ENCODE results near the gene MTA1.

Gene MTA1

DNA sequence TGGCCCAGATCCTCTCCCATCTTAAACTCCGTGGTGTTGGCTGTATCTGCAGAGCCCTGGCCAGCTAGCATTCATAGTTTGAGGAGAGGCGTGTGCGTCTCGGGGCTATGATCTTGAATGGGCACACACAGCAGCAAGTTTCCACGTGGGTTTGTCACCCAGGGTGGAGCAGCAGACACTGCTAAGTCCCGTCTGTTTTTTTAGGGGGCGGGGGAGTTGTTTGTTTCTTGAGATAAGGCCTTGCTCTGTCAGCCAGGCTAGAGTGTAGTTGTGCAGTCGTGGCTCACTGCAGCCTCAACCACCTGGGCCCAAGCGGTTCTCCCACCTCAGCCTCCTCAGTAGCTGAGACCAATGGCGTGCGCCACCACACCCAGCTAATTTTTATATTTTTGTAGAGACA is 41.4 kb upstream of the MTA1 start:
- H3K27ac ChIP-seq = no peak overlapping the region
- no peaks in the 10 kb centered on the region for H3K9me3 ChIP-seq
- intact Hi-C loops (cut with DNase I; ENCODE audit: low total_unique reads) = no loop called here
- no peaks in the 10 kb centered on the region for H3K27me3 ChIP-seq
- H3K4me3 ChIP-seq = no peak overlapping the region
- DNase-seq = no peak
- TF ChIP-seq, protein P1, sequence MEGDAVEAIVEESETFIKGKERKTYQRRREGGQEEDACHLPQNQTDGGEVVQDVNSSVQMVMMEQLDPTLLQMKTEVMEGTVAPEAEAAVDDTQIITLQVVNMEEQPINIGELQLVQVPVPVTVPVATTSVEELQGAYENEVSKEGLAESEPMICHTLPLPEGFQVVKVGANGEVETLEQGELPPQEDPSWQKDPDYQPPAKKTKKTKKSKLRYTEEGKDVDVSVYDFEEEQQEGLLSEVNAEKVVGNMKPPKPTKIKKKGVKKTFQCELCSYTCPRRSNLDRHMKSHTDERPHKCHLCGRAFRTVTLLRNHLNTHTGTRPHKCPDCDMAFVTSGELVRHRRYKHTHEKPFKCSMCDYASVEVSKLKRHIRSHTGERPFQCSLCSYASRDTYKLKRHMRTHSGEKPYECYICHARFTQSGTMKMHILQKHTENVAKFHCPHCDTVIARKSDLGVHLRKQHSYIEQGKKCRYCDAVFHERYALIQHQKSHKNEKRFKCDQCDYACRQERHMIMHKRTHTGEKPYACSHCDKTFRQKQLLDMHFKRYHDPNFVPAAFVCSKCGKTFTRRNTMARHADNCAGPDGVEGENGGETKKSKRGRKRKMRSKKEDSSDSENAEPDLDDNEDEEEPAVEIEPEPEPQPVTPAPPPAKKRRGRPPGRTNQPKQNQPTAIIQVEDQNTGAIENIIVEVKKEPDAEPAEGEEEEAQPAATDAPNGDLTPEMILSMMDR (IDR thresholded peaks at IDR 0.05) = no peak
- H3K4me1 ChIP-seq = no peaks in the 10 kb centered on the region
- peaks cover 12 to 42% (median 42%) of the 10 kb centered on the region in 3 donors for H3K36me3 ChIP-seq

DNA sequence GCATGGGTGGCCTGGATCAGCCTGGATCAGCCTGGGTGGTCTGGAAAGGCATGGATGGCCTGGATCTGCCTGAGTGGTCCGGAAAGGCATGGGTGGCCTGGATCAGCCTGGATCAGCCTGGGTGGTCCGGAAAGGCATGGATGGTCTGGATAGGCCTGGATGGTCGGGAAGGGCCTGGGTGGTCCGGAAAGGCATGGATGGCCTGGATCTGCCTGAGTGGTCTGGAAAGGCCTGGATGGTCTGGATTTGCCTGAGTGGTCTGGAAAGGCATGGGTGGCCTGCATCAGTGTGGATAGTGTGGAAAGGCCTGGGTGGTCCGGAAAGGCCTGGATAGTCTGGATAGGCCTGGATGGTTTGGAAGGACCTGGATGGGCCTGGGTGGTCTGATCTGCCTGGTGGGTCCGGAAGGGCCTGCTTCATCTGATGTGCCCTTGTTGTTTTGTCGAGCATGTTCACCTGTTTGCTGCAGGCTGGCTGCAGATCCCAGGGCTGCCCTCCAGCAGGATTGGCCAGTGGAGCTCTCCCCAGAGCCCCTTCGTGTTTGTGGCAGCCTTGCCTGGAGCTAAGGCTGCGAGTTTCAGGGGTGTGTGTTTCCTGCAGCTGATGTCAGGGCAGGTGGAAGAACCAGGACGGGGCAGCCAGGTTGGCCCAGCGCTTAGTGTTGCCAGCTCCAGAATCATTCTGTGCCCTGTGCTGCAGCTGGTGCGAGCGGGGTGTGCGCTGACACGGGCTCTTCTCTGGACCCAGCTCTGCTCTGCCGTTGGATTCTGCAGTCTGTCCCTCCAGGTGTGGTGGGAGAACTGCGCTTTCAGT is 40.5 kb upstream of the MTA1 start:
- peaks cover 18 to 50% (median 50%) of the 10 kb centered on the region in 3 donors for H3K36me3 ChIP-seq
- H3K4me1 ChIP-seq = no peaks in the 10 kb centered on the region
- H3K27ac ChIP-seq = no peak overlapping the region
- DNase-seq = no peak
- H3K4me3 ChIP-seq = no peak overlapping the region
- no peaks in the 10 kb centered on the region for H3K27me3 ChIP-seq
- TF ChIP-seq, protein P1 (IDR thresholded peaks at IDR 0.05) = no peak
- H3K9me3 ChIP-seq = no peaks in the 10 kb centered on the region
- intact Hi-C loops (cut with DNase I; ENCODE audit: low total_unique reads) = no loop called here

DNA sequence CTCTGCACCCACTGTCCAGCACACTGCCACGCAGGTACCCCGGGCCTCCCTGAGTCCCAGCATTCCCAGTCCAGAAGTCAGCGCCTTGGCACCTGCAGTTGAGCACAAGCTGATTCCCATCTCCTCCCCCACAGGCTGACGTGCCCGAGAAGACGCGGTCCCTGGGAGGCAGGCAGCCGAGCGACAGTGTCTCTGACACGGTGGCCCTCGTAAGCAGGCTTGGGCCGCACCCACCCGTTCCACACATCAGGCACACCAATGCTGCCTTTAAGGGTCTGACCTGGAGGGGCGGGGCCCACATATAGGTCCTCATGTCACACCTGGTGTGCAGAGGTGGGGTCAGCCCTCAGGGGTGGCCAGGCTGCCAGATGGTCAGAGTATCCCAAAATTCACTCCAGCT is 39.7 kb upstream of the MTA1 start:
- H3K27me3 ChIP-seq = no peaks in the 10 kb centered on the region
- H3K9me3 ChIP-seq = no peaks in the 10 kb centered on the region
- intact Hi-C loops (cut with DNase I; ENCODE audit: low total_unique reads) = no loop called here
- no peaks in the 10 kb centered on the region for H3K4me1 ChIP-seq
- H3K36me3 ChIP-seq = peaks cover 24 to 59% (median 58%) of the 10 kb centered on the region in 3 donors
- TF ChIP-seq, protein P1 (IDR thresholded peaks at IDR 0.05) = no peak
- H3K4me3 ChIP-seq = no peak overlapping the region
- H3K27ac ChIP-seq = no peak overlapping the region
- DNase-seq = no peak

DNA sequence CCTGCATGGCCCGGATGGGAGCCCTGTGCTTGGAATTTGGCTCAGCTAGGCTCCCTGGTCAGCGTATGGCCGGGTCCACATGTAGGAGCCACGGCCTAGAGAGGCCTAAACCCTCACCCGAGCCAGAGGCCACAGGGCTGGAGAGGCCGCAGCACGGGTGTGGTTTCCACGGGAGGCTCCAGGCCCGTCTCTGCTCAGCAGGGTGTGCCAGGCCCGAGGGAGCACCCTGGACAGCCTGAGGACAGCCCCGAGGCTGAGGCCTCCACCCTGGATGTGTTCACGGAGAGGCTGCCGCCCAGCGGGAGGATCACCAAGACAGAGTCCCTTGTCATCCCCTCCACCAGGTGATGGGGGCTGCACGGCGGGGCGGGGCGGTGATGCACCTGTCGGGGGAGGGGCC is 38.9 kb upstream of the MTA1 start:
- intact Hi-C loops (cut with DNase I; ENCODE audit: low total_unique reads) = no loop called here
- Histone ChIP-seq H3K36me3 (peaks cover 29 to 67% (median 65%) of the 10 kb centered on the region in 3 donors), H3K27ac (no peak overlapping the region)

DNA sequence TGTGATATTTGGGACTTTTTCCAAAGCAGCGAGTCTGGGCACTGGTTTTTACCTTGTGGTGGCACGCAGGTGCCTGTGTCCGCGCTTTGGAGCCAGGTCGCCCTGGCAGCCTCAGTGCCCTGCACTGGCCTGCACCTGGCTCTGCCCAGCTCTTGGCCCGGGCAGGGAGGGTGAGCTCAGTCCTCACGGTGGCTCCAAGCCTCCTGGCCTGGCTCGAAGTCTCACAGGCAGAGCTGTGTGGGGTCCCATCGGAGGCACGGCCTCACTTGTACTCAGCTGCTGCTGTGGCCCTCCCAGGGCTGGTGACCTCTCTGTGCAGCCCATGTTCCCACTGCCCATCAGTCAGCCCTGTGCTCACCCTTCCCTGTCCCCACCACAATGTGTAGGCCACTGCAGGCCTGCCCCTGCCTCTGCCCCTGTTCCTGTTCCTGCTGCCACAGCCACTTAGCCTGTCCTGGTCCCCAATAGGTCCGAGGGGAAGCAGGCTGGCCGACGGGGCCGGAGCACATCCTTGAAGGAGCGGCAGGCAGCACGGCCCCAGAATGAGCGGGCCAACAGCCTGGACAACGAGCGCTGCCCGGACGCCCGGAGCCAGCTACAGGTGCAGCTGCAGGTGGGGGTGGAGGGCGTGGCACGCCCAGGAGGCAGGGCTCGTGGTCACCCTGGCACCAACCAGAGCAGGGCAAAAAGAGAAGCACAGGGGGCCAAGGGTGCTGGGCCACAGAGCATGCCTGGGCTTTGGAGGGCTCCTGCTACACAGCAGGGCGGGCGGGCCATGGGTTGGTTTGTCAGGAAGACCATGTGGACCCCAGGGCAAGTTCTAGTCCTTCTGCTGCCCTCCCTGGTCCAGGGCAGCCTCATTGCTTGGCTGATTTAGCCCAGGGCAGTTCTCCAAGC is 37.9 kb upstream of the MTA1 start:
- intact Hi-C loops (cut with DNase I; ENCODE audit: low total_unique reads) = no loop called here
- no peaks in the 10 kb centered on the region for H3K4me1 ChIP-seq
- TF ChIP-seq, protein P1 (IDR thresholded peaks at IDR 0.05) = no peak
- H3K36me3 ChIP-seq = peaks cover 29 to 77% (median 71%) of the 10 kb centered on the region in 3 donors
- H3K27ac ChIP-seq = no peak overlapping the region
- no peak overlapping the region for H3K4me3 ChIP-seq
- no peak for DNase-seq
- no peaks in the 10 kb centered on the region for H3K27me3 ChIP-seq
- no peaks in the 10 kb centered on the region for H3K9me3 ChIP-seq

More for the DNA sequence above, 38.9 kb upstream of the MTA1 start:
- TF ChIP-seq, protein P1 (IDR thresholded peaks at IDR 0.05) = no peak
- H3K27me3 ChIP-seq = no peaks in the 10 kb centered on the region
- no peaks in the 10 kb centered on the region for H3K9me3 ChIP-seq
- no peak overlapping the region for H3K4me3 ChIP-seq
- H3K4me1 ChIP-seq = no peaks in the 10 kb centered on the region
- no peak for DNase-seq
